Kidney (tissue), 14 donors: Measurements from ENCODE around the gene PEG3. TPM values are rescaled to one million over a fixed set of nuclear protein-coding genes. Genes with fewer than 3 reads are reported as not detected.
A peak's percentile ranks its signal among the peaks of the same experiment; 100 is the strongest.

ENCODE experiments used
- DNase-seq, 5 donors: peaks; one replicate each; pipeline ENCODE4 v3.0.0-alpha.2; 2013 to 2020
- FAIRE-seq: peaks from 2 replicates; lab custom pipeline; 2012; peaks lifted over from hg19 to GRCh38; lab: Jason Lieb, UNC
- H3K27ac ChIP-seq, 2 donors: one replicate each; pipeline ENCODE4 v1.7.0; 2013; ENCODE audit warnings: low read depth in 2 of 2, low read length in 2 of 2, inconsistent platforms in 1 of 2
- H3K27me3 ChIP-seq: one replicate; pipeline ENCODE4 v1.7.1; 2013; ENCODE audit warnings: low read length, inconsistent platforms; ENCODE audit not compliant: control insufficient read depth, insufficient read depth
- H3K36me3 ChIP-seq, 3 donors: one replicate each; pipeline versions ENCODE4 v1.7.0 to v1.7.1; 2013; ENCODE audit warnings: low read length in 3 of 3, control low read depth in 1 of 3, inconsistent platforms in 1 of 3; ENCODE audit not compliant: insufficient read depth in 3 of 3, control insufficient read depth in 2 of 3
- H3K4me1 ChIP-seq, 3 donors: one replicate each; pipeline versions ENCODE4 v1.7.0 to v1.7.1; 2013; ENCODE audit warnings: low read length in 3 of 3, inconsistent platforms in 1 of 3, low read depth in 1 of 3; ENCODE audit not compliant: control insufficient read depth in 2 of 3, insufficient read depth in 2 of 3
- H3K4me3 ChIP-seq, 3 donors: one replicate each; pipeline versions ENCODE4 v1.7.0 to v1.8.1; 2013; ENCODE audit warnings: low read length in 3 of 3, control low read depth in 1 of 3, inconsistent platforms in 1 of 3
- H3K9ac ChIP-seq, 3 donors: one replicate each; pipeline versions ENCODE4 v1.7.0 to v1.7.1; 2013; ENCODE audit warnings: low read length in 3 of 3, control low read depth in 1 of 3, inconsistent platforms in 1 of 3
- H3K9me3 ChIP-seq, 3 donors: one replicate each; pipeline versions ENCODE4 v1.7.0 to v1.7.1; 2013; ENCODE audit warnings: low read length in 3 of 3, control low read depth in 1 of 3, inconsistent platforms in 1 of 3; ENCODE audit not compliant: control insufficient read depth in 2 of 3, insufficient read depth in 1 of 3
- CTCF ChIP-seq: IDR thresholded peaks from 3 replicates; pipeline ENCODE4 v1.5.1; 2012; ENCODE audit warnings: mild to moderate bottlenecking, moderate library complexity, borderline replicate concordance; ENCODE audit not compliant: insufficient read depth; ENCODE audit errors: extremely low read depth
- intact Hi-C: fragments of 100-400 bp; cut with DNase I; formaldehyde crosslinking; loops from one replicate; pipeline ENCODE4 v1.11.1; 2022
- polyA plus RNA-seq: library from polyadenylated mRNA; stranded (reverse); fragments of 350-450 nt; fragmentation: Illumina TruSeq; extraction: RNeasy Lipid Tissue Mini Kit (QIAGEN cat#74804); gene quantifications from one replicate; pipeline ENCODE4 v1.2.3, GENCODE V29; 2014; ENCODE audit warnings: low read depth, low replicate concordance; ENCODE audit not compliant: insufficient read depth
- total RNA-seq: library from RNA; stranded (reverse); fragmentation: NEBNext Ultra II Directional; extraction: Animal tissue kit (Norgen Biotek cat#: 25700); gene quantifications from one replicate; pipeline ENCODE4 v1.2.1, GENCODE V29; 2021
- donor health status: control.
- donor health status: control.
- donor health status: control.
- donor health status: control.
- donor health status: control.
- donor health status: DM: yes; HTN: yes; CAD: no.
- donor health status: Normal renal cell carcinoma (clear cell type).

The PEG3 gene
- total and polyA plus RNA-seq, 2 donors from 2014 or later, result 2.0 to 8.7 TPM

GRCh38 chr19:56842412-56842811 is 1.9 kb upstream of the PEG3 start:
- DNase-seq, result no peak
- H3K27me3 ChIP-seq, result no peaks in the 10 kb centered on the region
- intact Hi-C loops, result no loop called here
- no peak overlapping the region for H3K9ac ChIP-seq
- H3K36me3 ChIP-seq, result no peaks in the 10 kb centered on the region
- no peak overlapping the region for H3K27ac ChIP-seq
- TF ChIP-seq CTCF, result no peak
- no peak for FAIRE-seq
- no peaks in the 10 kb centered on the region for H3K9me3 ChIP-seq
- H3K4me3 ChIP-seq, result no peak overlapping the region
- H3K4me1 ChIP-seq, result no peaks in the 10 kb centered on the region

- peak in 2 of 5 donors; percentile 50 to 53 for DNase-seq
These were observed 642 bp upstream of the PEG3 start for GRCh38 chr19:56841193-56841543.

DNA sequence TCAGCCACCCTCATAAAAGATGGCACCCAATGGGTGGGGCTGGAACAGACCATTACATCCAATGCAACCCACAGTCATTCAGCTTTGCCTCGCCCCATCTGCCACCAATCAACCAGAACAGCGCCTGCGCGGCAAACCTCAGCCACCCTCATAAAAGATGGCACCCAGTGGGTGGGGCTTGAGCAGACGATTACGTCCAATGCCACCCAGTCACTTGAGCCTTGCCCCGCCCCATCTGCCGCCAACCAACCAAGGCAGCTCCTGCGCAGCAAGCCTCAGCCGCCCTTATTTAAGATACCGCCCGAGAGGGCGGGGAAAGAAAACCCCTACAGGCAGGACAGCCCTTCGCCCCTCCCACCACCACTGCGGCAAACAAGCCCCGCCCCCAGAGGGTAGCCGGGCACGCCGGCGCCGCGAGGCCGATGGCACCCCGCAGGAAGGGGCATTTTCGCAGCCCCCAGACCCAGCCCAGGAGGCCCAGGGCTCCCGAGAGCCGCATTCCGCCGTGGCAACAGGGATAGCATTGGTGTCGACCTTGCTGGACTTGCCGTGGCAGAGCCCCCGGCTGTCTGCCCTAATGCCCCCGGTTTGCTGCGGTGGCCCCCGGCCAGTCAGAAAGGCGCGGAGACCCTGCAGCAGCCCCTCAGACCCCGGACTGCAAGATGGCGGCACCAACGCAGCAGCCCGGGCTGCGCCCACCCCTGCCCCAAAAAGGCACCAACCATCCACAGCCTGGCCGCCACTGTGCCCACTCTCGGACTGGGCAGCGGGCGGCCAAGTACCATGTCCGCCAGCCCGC is 675 bp downstream of the PEG3 start:
- no peak for TF ChIP-seq CTCF
- peak overlapping the region in 1 of 3 donors; percentile 16 for H3K9ac ChIP-seq
- no peaks in the 10 kb centered on the region for H3K4me1 ChIP-seq
- H3K27me3 ChIP-seq, result no peaks in the 10 kb centered on the region
- FAIRE-seq, result no peak
- peak; percentile 98 to 99 (median 98) for DNase-seq
- no peaks in the 10 kb centered on the region for H3K9me3 ChIP-seq
- peak overlapping the region in 1 of 2 donors; percentile 29 for H3K27ac ChIP-seq
- peak overlapping the region; percentile 45 to 64 (median 60) for H3K4me3 ChIP-seq
- intact Hi-C loops, result no loop called here
- no peaks in the 10 kb centered on the region for H3K36me3 ChIP-seq

More at GRCh38 chr19:56841193-56841543, 642 bp upstream of the PEG3 start:
- H3K36me3 ChIP-seq, result no peaks in the 10 kb centered on the region
- peak overlapping the region in 1 of 3 donors; percentile 50 for H3K9ac ChIP-seq
- no peaks in the 10 kb centered on the region for H3K4me1 ChIP-seq
- H3K9me3 ChIP-seq, result no peaks in the 10 kb centered on the region
- intact Hi-C loops, result no loop called here
- FAIRE-seq, result no peak
- no peaks in the 10 kb centered on the region for H3K27me3 ChIP-seq
- H3K4me3 ChIP-seq, result peak overlapping the region in 1 of 3 donors; percentile 68
- H3K27ac ChIP-seq, result no peak overlapping the region
- no peak for TF ChIP-seq CTCF
